Endothelial cell of umbilical vein (primary cell): ENCODE results near the gene PAPPA2. TPM values are rescaled to one million over a fixed set of nuclear protein-coding genes. Genes with fewer than 3 reads are reported as not detected.

Experiments used
- BruUV-seq: library from RNA; stranded (reverse); fragments of 400-500 nt; replicated peaks from 2 replicates; lab custom pipeline; 2021; lab: Mats Ljungman, UMichigan
- CTCF ChIA-PET: fragments of 300-600, 350-600 bp; sonication (Branson Sonifier 250); formaldehyde crosslinking; loops from one replicate; lab custom pipeline; 2021; ENCODE audit warnings: antibody characterized with exemption, inconsistent platforms; lab: Charles Lee
- POLR2A ChIA-PET: fragments of 300-600, 350-600 bp; sonication (Branson Sonifier 250); formaldehyde crosslinking; loops from one replicate; lab custom pipeline; 2021; ENCODE audit warnings: antibody characterized with exemption, inconsistent platforms; lab: Charles Lee
- DNase-seq: peaks from one replicate; pipeline ENCODE4 v3.0.0-alpha.2; 2011; ENCODE audit warnings: low read depth, low spot score
- FAIRE-seq: peaks from 2 replicates; lab custom pipeline; 2011; peaks lifted over from hg19 to GRCh38; lab: Jason Lieb, UNC
- H2AFZ ChIP-seq: 2 replicates; pipeline ENCODE4 v1.6.0; 2012; ENCODE audit warnings: low read depth, low read length, control low read depth, inconsistent platforms
- H3K27ac ChIP-seq: 2 replicates; pipeline ENCODE4 v1.5.1; 2011; ENCODE audit warnings: low read depth, mild to moderate bottlenecking, control low read depth, low read length, moderate library complexity; ENCODE audit not compliant: insufficient read depth
- H3K27me3 ChIP-seq, 2 experiments: 2 replicates each; pipeline versions ENCODE4 v1.6.0 to v1.6.1; 2011; ENCODE audit warnings: low read length in 2 of 2, mixed read lengths in 1 of 2; ENCODE audit not compliant: control insufficient read depth in 2 of 2, insufficient read depth in 2 of 2
- H3K36me3 ChIP-seq, 2 experiments: 2 replicates in 1 of 2; 3 replicates in 1 of 2; pipeline ENCODE4 v1.5.1; 2011; ENCODE audit warnings: low read length in 2 of 2, mild to moderate bottlenecking in 1 of 2, moderate library complexity in 1 of 2; ENCODE audit not compliant: control insufficient read depth in 2 of 2, insufficient read depth in 2 of 2; ENCODE audit errors: extremely low read depth in 1 of 2
- H3K4me1 ChIP-seq: 3 replicates; pipeline ENCODE4 v1.5.1; 2011; ENCODE audit warnings: mild to moderate bottlenecking, low read length; ENCODE audit not compliant: control insufficient read depth, insufficient read depth; ENCODE audit errors: extremely low read depth
- H3K4me2 ChIP-seq: 2 replicates; pipeline ENCODE4 v1.6.1; 2011; ENCODE audit warnings: low read length, control low read depth, mixed read lengths; ENCODE audit not compliant: insufficient read depth
- H3K4me3 ChIP-seq, 3 experiments: fragments of 200-600 bp in 1 of 3; sonication (generic), shearing (Covaris generic) in 1 of 3; replicated peaks in 1 of 3; 2 replicates each; pipeline ENCODE4 v1.5.1; 2011 to 2016; ENCODE audit warnings: control low read depth in 3 of 3, low read length in 3 of 3, mild to moderate bottlenecking in 2 of 3, inconsistent platforms in 1 of 3, low read depth in 1 of 3, moderate library complexity in 1 of 3; ENCODE audit not compliant: insufficient read depth in 1 of 3
- H3K79me2 ChIP-seq: 2 replicates; pipeline ENCODE4 v1.6.0; 2012; ENCODE audit warnings: low read length, inconsistent platforms; ENCODE audit not compliant: control insufficient read depth, insufficient read depth
- H3K9ac ChIP-seq: replicated peaks from 2 replicates; pipeline ENCODE3; 2011; ENCODE audit warnings: low read length, control low read depth; ENCODE audit not compliant: insufficient read depth; ENCODE audit errors: extremely low read depth
- H3K9me1 ChIP-seq: replicated peaks from 3 replicates; pipeline ENCODE4 v1.6.0; 2011; ENCODE audit warnings: mild to moderate bottlenecking, low read length; ENCODE audit not compliant: control insufficient read depth, insufficient read depth; ENCODE audit errors: extremely low read depth
- H3K9me3 ChIP-seq: replicated peaks from 2 replicates; pipeline ENCODE4 v1.5.1; 2012; ENCODE audit warnings: low read length, inconsistent platforms; ENCODE audit not compliant: control insufficient read depth, insufficient read depth
- H4K20me1 ChIP-seq: replicated peaks from 2 replicates; pipeline ENCODE3; 2011; ENCODE audit warnings: mild to moderate bottlenecking, low read length; ENCODE audit not compliant: control insufficient read depth, insufficient read depth; ENCODE audit errors: extremely low read depth
- EZH2 ChIP-seq: IDR thresholded peaks from 2 replicates; pipeline ENCODE4 v1.6.1; 2012; ENCODE audit warnings: borderline replicate concordance, low read depth, mild to moderate bottlenecking, moderate library complexity, low read length, inconsistent platforms; ENCODE audit not compliant: severe bottlenecking
- FOS ChIP-seq: IDR thresholded peaks from 2 replicates; pipeline ENCODE4 v1.6.1; 2011; ENCODE audit warnings: mild to moderate bottlenecking, low read length, moderate library complexity, borderline replicate concordance; ENCODE audit not compliant: insufficient read depth
- JUN ChIP-seq: IDR thresholded peaks from 2 replicates; pipeline ENCODE4 v1.6.1; 2011; ENCODE audit warnings: borderline replicate concordance, low read depth; ENCODE audit not compliant: insufficient read length, insufficient read depth
- MYC ChIP-seq: IDR thresholded peaks from one replicate; pipeline ENCODE4 v1.6.1; 2011; ENCODE audit warnings: mild to moderate bottlenecking, low read depth, low read length
- POLR2A ChIP-seq: IDR thresholded peaks from 2 replicates; pipeline ENCODE4 v1.6.1; 2012; ENCODE audit warnings: low read depth, mild to moderate bottlenecking, control low read depth, low read length
- POLR2AphosphoS5 ChIP-seq: IDR thresholded peaks from 2 replicates; pipeline ENCODE4 v1.6.1; 2012; ENCODE audit warnings: low read depth, mild to moderate bottlenecking, control low read depth, low read length, moderate library complexity; ENCODE audit not compliant: insufficient read depth
- dilution Hi-C: fragments of 300-500 bp; cut with MboI; formaldehyde crosslinking; loops from one replicate; pipeline ENCODE4 v1.15.0; 2019; ENCODE audit warnings: low sequenced_read_pairs; ENCODE audit not compliant: extremely low pct_ligation_motif_present
- intact Hi-C: fragments of 100-400 bp; cut with micrococcal nuclease; formaldehyde crosslinking; loops from one replicate; pipeline ENCODE4 v1.10.0; 2022
- polyA plus RNA-seq, 4 experiments: library from polyadenylated mRNA; depleted of rRNA in 3 of 4; stranded (reverse) in 3 of 4; unstranded in 1 of 4; fragments of >200 nt; gene quantifications; 2 replicates each; pipeline versions ENCODE4 v1.2.1 to v1.2.3, GENCODE V29; 2011 to 2012; ENCODE audit warnings: missing spikeins in 1 of 4
- total RNA-seq: library from RNA; stranded (reverse); gene quantifications from 2 replicates; pipeline ENCODE4 v1.2.3, GENCODE V29; 2021
- TF ChIP-seq, protein P1 (sequence below), 2 donors: IDR thresholded peaks; 1 replicate in 1 of 2; 2 replicates in 1 of 2; pipeline ENCODE4 v1.5.1; 2011; ENCODE audit warnings: low read length in 2 of 2, mild to moderate bottlenecking in 2 of 2, moderate library complexity in 2 of 2, control low read depth in 1 of 2, inconsistent platforms in 1 of 2, low read depth in 1 of 2; ENCODE audit not compliant: insufficient read depth in 1 of 2; ENCODE audit errors: extremely low read depth in 1 of 2

Gene PAPPA2
- total and polyA plus RNA-seq, 2 donors (not counting 3 experiments of a cell fraction or from before 2014, with no cell fraction given) = not detected

DNA sequence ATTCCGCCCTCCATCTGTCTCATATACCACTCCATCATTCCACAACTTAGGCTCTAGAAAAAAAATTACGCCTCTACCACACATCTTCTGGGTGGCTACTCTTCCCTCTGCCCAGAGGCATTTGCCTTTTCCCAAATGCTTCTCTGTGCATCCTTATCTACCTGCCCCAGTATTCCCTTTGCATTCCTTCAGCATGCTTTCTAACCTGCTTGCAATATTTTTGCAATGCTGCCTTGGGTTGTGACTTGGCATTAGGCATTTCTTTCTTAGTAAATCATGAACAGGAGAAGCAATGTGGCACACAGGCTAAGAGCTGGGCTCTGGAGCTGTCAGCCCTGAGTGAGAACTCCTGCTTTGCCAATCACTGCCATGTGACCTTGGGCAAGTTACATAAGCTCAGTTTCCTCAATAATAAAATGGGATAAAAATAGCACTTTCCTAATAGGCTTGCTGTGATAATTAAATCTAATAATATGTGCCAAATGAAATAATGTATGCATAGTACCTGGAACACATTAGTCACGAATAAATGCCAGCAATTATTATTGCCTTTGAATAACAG lies 425.6 kb downstream of the PAPPA2 start:
- TF ChIP-seq, protein P1, sequence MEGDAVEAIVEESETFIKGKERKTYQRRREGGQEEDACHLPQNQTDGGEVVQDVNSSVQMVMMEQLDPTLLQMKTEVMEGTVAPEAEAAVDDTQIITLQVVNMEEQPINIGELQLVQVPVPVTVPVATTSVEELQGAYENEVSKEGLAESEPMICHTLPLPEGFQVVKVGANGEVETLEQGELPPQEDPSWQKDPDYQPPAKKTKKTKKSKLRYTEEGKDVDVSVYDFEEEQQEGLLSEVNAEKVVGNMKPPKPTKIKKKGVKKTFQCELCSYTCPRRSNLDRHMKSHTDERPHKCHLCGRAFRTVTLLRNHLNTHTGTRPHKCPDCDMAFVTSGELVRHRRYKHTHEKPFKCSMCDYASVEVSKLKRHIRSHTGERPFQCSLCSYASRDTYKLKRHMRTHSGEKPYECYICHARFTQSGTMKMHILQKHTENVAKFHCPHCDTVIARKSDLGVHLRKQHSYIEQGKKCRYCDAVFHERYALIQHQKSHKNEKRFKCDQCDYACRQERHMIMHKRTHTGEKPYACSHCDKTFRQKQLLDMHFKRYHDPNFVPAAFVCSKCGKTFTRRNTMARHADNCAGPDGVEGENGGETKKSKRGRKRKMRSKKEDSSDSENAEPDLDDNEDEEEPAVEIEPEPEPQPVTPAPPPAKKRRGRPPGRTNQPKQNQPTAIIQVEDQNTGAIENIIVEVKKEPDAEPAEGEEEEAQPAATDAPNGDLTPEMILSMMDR (IDR thresholded peaks at IDR 0.05; ENCODE audit: extremely low read depth in 1 of 2, insufficient read depth in 1 of 2, low read depth in 1 of 2, low read length in 2 of 2) = no peak
- no peak for TF ChIP-seq POLR2A
- TF ChIP-seq POLR2AphosphoS5 = no peak
- H3K4me2 ChIP-seq = no peak overlapping the region
- H3K9me1 ChIP-seq = no peaks in the 10 kb centered on the region
- H3K27me3 ChIP-seq = no peaks in the 10 kb centered on the region
- no peaks in the 10 kb centered on the region for H3K4me1 ChIP-seq
- FAIRE-seq = no peak
- H2AFZ ChIP-seq = no peak overlapping the region
- intact Hi-C loops (no loop called here), dilution Hi-C loops (no loop called here)
- CTCF ChIA-PET = no interaction called here
- no peaks in the 10 kb centered on the region for H3K9me3 ChIP-seq
- POLR2A ChIA-PET = no interaction called here
- no peak for DNase-seq
- H3K9ac ChIP-seq = no peak overlapping the region
- BruUV-seq = no TSS peak
- H4K20me1 ChIP-seq = no peaks in the 10 kb centered on the region
- H3K4me3 ChIP-seq = no peak overlapping the region
- H3K27ac ChIP-seq = no peak overlapping the region
- H3K79me2 ChIP-seq = no peaks in the 10 kb centered on the region
- H3K36me3 ChIP-seq = no peaks in the 10 kb centered on the region

DNA sequence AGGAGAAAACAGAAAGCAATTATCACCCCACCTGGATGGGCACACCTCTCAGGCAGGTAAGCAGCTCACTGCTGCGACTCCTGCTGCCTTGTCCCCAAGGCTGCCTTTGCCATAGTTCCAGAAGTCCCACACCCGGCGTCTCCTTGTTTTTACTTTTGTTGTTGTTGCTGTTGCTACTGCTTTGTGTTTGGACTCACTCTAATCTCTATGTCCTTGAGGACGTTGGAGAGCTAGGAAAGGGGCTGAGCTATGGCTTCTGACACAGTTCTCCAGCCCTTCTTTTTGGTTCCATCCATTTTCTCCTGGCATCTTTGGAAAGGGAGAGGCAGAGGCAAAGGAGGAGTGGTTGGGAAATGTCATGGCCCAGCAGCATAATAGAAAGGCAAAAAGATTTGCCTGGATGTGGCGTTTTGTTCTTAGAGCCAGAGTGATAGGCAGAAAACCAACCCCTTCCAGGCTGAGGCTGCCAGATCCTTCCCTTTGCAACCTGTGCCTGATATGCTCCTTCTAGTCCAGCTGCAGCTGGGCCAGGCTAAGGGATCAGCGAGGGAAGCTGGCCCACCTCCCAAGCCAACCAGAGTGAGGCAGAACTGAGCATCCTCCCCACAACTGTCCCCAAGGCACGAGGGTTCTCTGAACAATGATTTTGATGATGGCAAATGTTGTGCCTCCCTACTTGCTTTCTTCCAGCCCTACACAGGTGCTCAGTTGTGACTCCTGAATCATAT lies 430.8 kb downstream of the PAPPA2 start:
- Histone ChIP-seq H3K4me3 (no peak overlapping the region), H3K27ac (no peak overlapping the region), H3K9me1 (no peaks in the 10 kb centered on the region), H3K4me2 (no peak overlapping the region), H4K20me1 (no peaks in the 10 kb centered on the region), H2AFZ (no peak overlapping the region), H3K9ac (no peak overlapping the region), H3K9me3 (no peaks in the 10 kb centered on the region), H3K27me3 (no peaks in the 10 kb centered on the region), H3K4me1 (peaks cover 4% of the 10 kb centered on the region), H3K79me2 (no peaks in the 10 kb centered on the region), H3K36me3 (no peaks in the 10 kb centered on the region)
- ChIA-PET CTCF (interaction anchor here (1.3 kb wide), 1 partner anchor 1052 kb away, joined by 6 read pairs; no protein-coding TSS in a partner anchor), POLR2A (no interaction called here)
- FAIRE-seq (no peak), DNase-seq (no peak)
- dilution Hi-C loops (no loop called here), intact Hi-C loops (loop anchor here (10.0 kb wide), 1 partner anchor 1391 kb away; no protein-coding TSS in a partner anchor)
- no peak for TF ChIP-seq JUN
- no peak for TF ChIP-seq MYC
- no peak for TF ChIP-seq POLR2AphosphoS5
- no peak for TF ChIP-seq EZH2
- TF ChIP-seq FOS = no peak
- BruUV-seq = no TSS peak
